ENCODE data around the gene OSBPL3.

GRCh38 chr7:24975644-24976260 is 4.2 kb downstream of the OSBPL3 start:
- no peak for TF ChIP-seq EZH2 (IDR thresholded peaks at IDR 0.05; ENCODE audit: low read length)
- no peak for TF ChIP-seq CTCF (optimal IDR thresholded peaks at IDR 0.05 in 1 of 3, IDR thresholded peaks at IDR 0.05 in 1 of 3, conservative IDR thresholded peaks at IDR 0.05 in 1 of 3; ENCODE audit: extremely low read depth in 1 of 3, insufficient read depth in 2 of 3, low read length in 3 of 3)
